SJSA1 (cell line): Measurements from ENCODE around the gene ASIC5. TPM values are rescaled to one million over a fixed set of nuclear protein-coding genes. Genes with fewer than 3 reads are reported as not detected.
A peak's percentile ranks its signal among the peaks of the same experiment; 100 is the strongest.
"Not testable (repeated sequence)": the region's sequence is repeated elsewhere in the genome, so short reads cannot be mapped to it uniquely, and the experiment has no call there.

Experiments
- DNase-seq, 2 experiments: peaks; one replicate each; pipeline ENCODE4 v3.0.0-alpha.2; 2015 to 2020; ENCODE audit warnings: low spot score in 2 of 2, low read depth in 1 of 2
- H3K27ac ChIP-seq: fragments of 250-450 bp; sonication (Bioruptor Pico); 2 replicates; pipeline ENCODE4 v1.5.1; 2020; ENCODE audit warnings: mild to moderate bottlenecking, moderate library complexity
- H3K27me3 ChIP-seq: fragments of 250-450 bp; sonication (Bioruptor Pico); replicated peaks from 2 replicates; pipeline ENCODE4 v1.5.1; 2020; ENCODE audit warnings: mild to moderate bottlenecking, moderate library complexity
- H3K36me3 ChIP-seq: fragments of 250-450 bp; sonication (Bioruptor Pico); 2 replicates; pipeline ENCODE4 v1.5.1; 2020; ENCODE audit warnings: mild to moderate bottlenecking
- H3K4me1 ChIP-seq: fragments of 250-450 bp; sonication (Bioruptor Pico); replicated peaks from 2 replicates; pipeline ENCODE4 v1.6.1; 2021; ENCODE audit warnings: mild to moderate bottlenecking
- H3K4me3 ChIP-seq: fragments of 250-450 bp; sonication (Bioruptor Pico); 2 replicates; pipeline ENCODE4 v1.5.1; 2020; ENCODE audit warnings: mild to moderate bottlenecking
- H3K9me3 ChIP-seq: fragments of 250-450 bp; sonication (Bioruptor Pico); replicated peaks from 2 replicates; pipeline ENCODE4 v1.5.1; 2020; ENCODE audit warnings: mild to moderate bottlenecking
- total RNA-seq: library from RNA; depleted of rRNA; stranded (reverse); fragments of >200 nt; shearing (Covaris generic); gene quantifications from 2 replicates; pipeline ENCODE4 v1.2.3, GENCODE V29; 2014

ASIC5 gene
- total RNA-seq, 1 experiment from 2014 or later = not detected

GRCh38 chr4:155802190-155802959 is 63.7 kb downstream of the ASIC5 start:
- H3K27ac ChIP-seq = no peak overlapping the region
- H3K9me3 ChIP-seq = no peaks in the 10 kb centered on the region
- no peak for DNase-seq
- H3K27me3 ChIP-seq = no peaks in the 10 kb centered on the region
- no peaks in the 10 kb centered on the region for H3K36me3 ChIP-seq
- no peak overlapping the region for H3K4me3 ChIP-seq
- H3K4me1 ChIP-seq = peaks cover 8% of the 10 kb centered on the region; the same call in 1 of the 2 replicates

- no peak for DNase-seq
- no peaks in the 10 kb centered on the region for H3K36me3 ChIP-seq
- H3K4me3 ChIP-seq = no peak overlapping the region
- no peak overlapping the region for H3K27ac ChIP-seq
- no peaks in the 10 kb centered on the region for H3K27me3 ChIP-seq
- no peaks in the 10 kb centered on the region for H3K9me3 ChIP-seq
- peaks cover 8% of the 10 kb centered on the region; the same call in 1 of the 2 replicates for H3K4me1 ChIP-seq
Observed at GRCh38 chr4:155800685-155801343, 65.3 kb downstream of the ASIC5 start.

- Histone ChIP-seq H3K36me3 (no peaks in the 10 kb centered on the region), H3K27me3 (no peaks in the 10 kb centered on the region), H3K27ac (no peak overlapping the region), H3K9me3 (no peaks in the 10 kb centered on the region), H3K4me1 (peaks cover under 1% of the 10 kb centered on the region; the same call in 1 of the 2 replicates), H3K4me3 (no peak overlapping the region)
- no peak for DNase-seq
Observed at GRCh38 chr4:155799794-155800123, 66.3 kb downstream of the ASIC5 start.

- no peaks in the 10 kb centered on the region for H3K4me1 ChIP-seq
Observed at GRCh38 chr4:155799116-155799793, 66.8 kb downstream of the ASIC5 start.

GRCh38 chr4:155797581-155797980 is 68.5 kb downstream of the ASIC5 start:
- not testable (repeated sequence) for DNase-seq, H3K9me3 ChIP-seq, H3K36me3 ChIP-seq, H3K27ac ChIP-seq, H3K4me1 ChIP-seq, H3K27me3 ChIP-seq, H3K4me3 ChIP-seq

More at GRCh38 chr4:155799116-155799793, 66.8 kb downstream of the ASIC5 start:
- Histone ChIP-seq H3K4me3 (no peak overlapping the region), H3K27me3 (no peaks in the 10 kb centered on the region), H3K9me3 (no peaks in the 10 kb centered on the region), H3K27ac (no peak overlapping the region), H3K36me3 (no peaks in the 10 kb centered on the region)
- no peak for DNase-seq

GRCh38 chr4:155795991-155796390 is 70.1 kb downstream of the ASIC5 start:
- Histone ChIP-seq H3K9me3 (no peaks in the 10 kb centered on the region), H3K4me1 (no peaks in the 10 kb centered on the region), H3K27ac (no peak overlapping the region), H3K36me3 (no peaks in the 10 kb centered on the region), H3K4me3 (no peak overlapping the region), H3K27me3 (no peaks in the 10 kb centered on the region)
- peak in 1 of 2 experiments; percentile 3 for DNase-seq

GRCh38 chr4:155794589-155795236 is 71.4 kb downstream of the ASIC5 start:
- DNase-seq = no peak
- no peak overlapping the region for H3K27ac ChIP-seq
- H3K9me3 ChIP-seq = no peaks in the 10 kb centered on the region
- no peak overlapping the region for H3K4me3 ChIP-seq
- H3K27me3 ChIP-seq = no peaks in the 10 kb centered on the region
- H3K4me1 ChIP-seq = no peaks in the 10 kb centered on the region
- no peaks in the 10 kb centered on the region for H3K36me3 ChIP-seq

GRCh38 chr4:155789982-155790381 is 76.1 kb downstream of the ASIC5 start:
- Histone ChIP-seq H3K4me1 (no peaks in the 10 kb centered on the region), H3K27ac (no peak overlapping the region), H3K4me3 (no peak overlapping the region), H3K9me3 (no peaks in the 10 kb centered on the region), H3K27me3 (no peaks in the 10 kb centered on the region), H3K36me3 (no peaks in the 10 kb centered on the region)
- DNase-seq = no peak

GRCh38 chr4:155789391-155789790 is 76.7 kb downstream of the ASIC5 start:
- no peaks in the 10 kb centered on the region for H3K4me1 ChIP-seq
- H3K27ac ChIP-seq = no peak overlapping the region
- no peak for DNase-seq
- no peaks in the 10 kb centered on the region for H3K27me3 ChIP-seq
- H3K4me3 ChIP-seq = no peak overlapping the region
- H3K36me3 ChIP-seq = no peaks in the 10 kb centered on the region
- H3K9me3 ChIP-seq = no peaks in the 10 kb centered on the region

GRCh38 chr4:155787113-155787710 is 78.9 kb downstream of the ASIC5 start:
- Histone ChIP-seq H3K9me3 (no peaks in the 10 kb centered on the region), H3K4me1 (no peaks in the 10 kb centered on the region), H3K27me3 (no peaks in the 10 kb centered on the region), H3K36me3 (no peaks in the 10 kb centered on the region), H3K27ac (no peak overlapping the region), H3K4me3 (no peak overlapping the region)
- peak in 1 of 2 experiments; percentile 34 for DNase-seq

- H3K9me3 ChIP-seq = no peaks in the 10 kb centered on the region
- no peak overlapping the region for H3K4me3 ChIP-seq
- no peak overlapping the region for H3K27ac ChIP-seq
- no peak for DNase-seq
- H3K27me3 ChIP-seq = no peaks in the 10 kb centered on the region
- no peaks in the 10 kb centered on the region for H3K4me1 ChIP-seq
- H3K36me3 ChIP-seq = no peaks in the 10 kb centered on the region
Observed at GRCh38 chr4:155785828-155786227, 80.2 kb downstream of the ASIC5 start.

GRCh38 chr4:155784637-155785036 is 81.4 kb downstream of the ASIC5 start:
- Histone ChIP-seq H3K27ac (no peak overlapping the region), H3K9me3 (no peaks in the 10 kb centered on the region), H3K27me3 (no peaks in the 10 kb centered on the region), H3K4me3 (no peak overlapping the region), H3K4me1 (no peaks in the 10 kb centered on the region), H3K36me3 (no peaks in the 10 kb centered on the region)
- no peak for DNase-seq

- no peak overlapping the region for H3K27ac ChIP-seq
Observed at GRCh38 chr4:155781249-155781831, 84.7 kb downstream of the ASIC5 start.

More at GRCh38 chr4:155781249-155781831, 84.7 kb downstream of the ASIC5 start:
- no peak for DNase-seq
- no peaks in the 10 kb centered on the region for H3K27me3 ChIP-seq
- H3K4me1 ChIP-seq = no peaks in the 10 kb centered on the region
- no peaks in the 10 kb centered on the region for H3K36me3 ChIP-seq
- H3K4me3 ChIP-seq = no peak overlapping the region
- no peaks in the 10 kb centered on the region for H3K9me3 ChIP-seq
